Kidney (tissue), 14 donors: ENCODE measurements around the gene SYDE2. TPM values are rescaled to one million over a fixed set of nuclear protein-coding genes. Genes with fewer than 3 reads are reported as not detected.

Experiments used
- DNase-seq, 5 donors: peaks; one replicate each; pipeline ENCODE4 v3.0.0-alpha.2; 2013 to 2020
- FAIRE-seq: peaks from 2 replicates; lab custom pipeline; 2012; peaks lifted over from hg19 to GRCh38; lab: Jason Lieb, UNC
- H3K27ac ChIP-seq, 2 donors: one replicate each; pipeline ENCODE4 v1.7.0; 2013; ENCODE audit warnings: low read depth in 2 of 2, low read length in 2 of 2, inconsistent platforms in 1 of 2
- H3K27me3 ChIP-seq: one replicate; pipeline ENCODE4 v1.7.1; 2013; ENCODE audit warnings: low read length, inconsistent platforms; ENCODE audit not compliant: control insufficient read depth, insufficient read depth
- H3K36me3 ChIP-seq, 3 donors: one replicate each; pipeline versions ENCODE4 v1.7.0 to v1.7.1; 2013; ENCODE audit warnings: low read length in 3 of 3, control low read depth in 1 of 3, inconsistent platforms in 1 of 3; ENCODE audit not compliant: insufficient read depth in 3 of 3, control insufficient read depth in 2 of 3
- H3K4me1 ChIP-seq, 3 donors: one replicate each; pipeline versions ENCODE4 v1.7.0 to v1.7.1; 2013; ENCODE audit warnings: low read length in 3 of 3, inconsistent platforms in 1 of 3, low read depth in 1 of 3; ENCODE audit not compliant: control insufficient read depth in 2 of 3, insufficient read depth in 2 of 3
- H3K4me3 ChIP-seq, 3 donors: one replicate each; pipeline versions ENCODE4 v1.7.0 to v1.8.1; 2013; ENCODE audit warnings: low read length in 3 of 3, control low read depth in 1 of 3, inconsistent platforms in 1 of 3
- H3K9ac ChIP-seq, 3 donors: one replicate each; pipeline versions ENCODE4 v1.7.0 to v1.7.1; 2013; ENCODE audit warnings: low read length in 3 of 3, control low read depth in 1 of 3, inconsistent platforms in 1 of 3
- H3K9me3 ChIP-seq, 3 donors: one replicate each; pipeline versions ENCODE4 v1.7.0 to v1.7.1; 2013; ENCODE audit warnings: low read length in 3 of 3, control low read depth in 1 of 3, inconsistent platforms in 1 of 3; ENCODE audit not compliant: control insufficient read depth in 2 of 3, insufficient read depth in 1 of 3
- intact Hi-C: fragments of 100-400 bp; cut with DNase I; formaldehyde crosslinking; loops from one replicate; pipeline ENCODE4 v1.11.1; 2022
- polyA plus RNA-seq: library from polyadenylated mRNA; stranded (reverse); fragments of 350-450 nt; fragmentation: Illumina TruSeq; extraction: RNeasy Lipid Tissue Mini Kit (QIAGEN cat#74804); gene quantifications from one replicate; pipeline ENCODE4 v1.2.3, GENCODE V29; 2014; ENCODE audit warnings: low read depth, low replicate concordance; ENCODE audit not compliant: insufficient read depth
- total RNA-seq: library from RNA; stranded (reverse); fragmentation: NEBNext Ultra II Directional; extraction: Animal tissue kit (Norgen Biotek cat#: 25700); gene quantifications from one replicate; pipeline ENCODE4 v1.2.1, GENCODE V29; 2021
- TF ChIP-seq, protein P1 (sequence below): IDR thresholded peaks from 3 replicates; pipeline ENCODE4 v1.5.1; 2012; ENCODE audit warnings: mild to moderate bottlenecking, moderate library complexity, borderline replicate concordance; ENCODE audit not compliant: insufficient read depth; ENCODE audit errors: extremely low read depth
- donor health status: control.
- donor health status: control.
- donor health status: control.
- donor health status: control.
- donor health status: control.
- donor health status: DM: yes; HTN: yes; CAD: no.
- donor health status: Normal renal cell carcinoma (clear cell type).

The SYDE2 gene
- total and polyA plus RNA-seq, 2 donors from 2014 or later = 1.3 to 7.0 TPM

DNA sequence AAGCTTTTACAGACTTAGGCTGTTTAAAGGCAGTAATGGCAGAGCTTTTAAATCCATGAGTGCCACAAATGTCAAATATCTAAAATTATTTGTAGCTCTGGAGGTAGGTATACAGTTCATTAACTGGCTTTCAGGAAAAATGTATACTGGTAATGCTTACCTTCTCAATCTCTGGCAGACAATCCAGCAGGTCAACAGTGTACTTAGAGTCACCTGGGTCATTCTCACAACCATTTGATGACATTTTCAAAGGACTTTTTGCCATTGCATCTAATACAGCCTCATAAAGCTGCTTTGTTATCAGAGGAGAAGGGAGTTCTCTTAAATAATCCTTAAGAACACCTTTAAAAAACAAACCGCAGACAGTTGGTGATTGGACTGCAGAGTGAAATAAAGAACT is 31.9 kb downstream of the SYDE2 start:
- TF ChIP-seq, protein P1, sequence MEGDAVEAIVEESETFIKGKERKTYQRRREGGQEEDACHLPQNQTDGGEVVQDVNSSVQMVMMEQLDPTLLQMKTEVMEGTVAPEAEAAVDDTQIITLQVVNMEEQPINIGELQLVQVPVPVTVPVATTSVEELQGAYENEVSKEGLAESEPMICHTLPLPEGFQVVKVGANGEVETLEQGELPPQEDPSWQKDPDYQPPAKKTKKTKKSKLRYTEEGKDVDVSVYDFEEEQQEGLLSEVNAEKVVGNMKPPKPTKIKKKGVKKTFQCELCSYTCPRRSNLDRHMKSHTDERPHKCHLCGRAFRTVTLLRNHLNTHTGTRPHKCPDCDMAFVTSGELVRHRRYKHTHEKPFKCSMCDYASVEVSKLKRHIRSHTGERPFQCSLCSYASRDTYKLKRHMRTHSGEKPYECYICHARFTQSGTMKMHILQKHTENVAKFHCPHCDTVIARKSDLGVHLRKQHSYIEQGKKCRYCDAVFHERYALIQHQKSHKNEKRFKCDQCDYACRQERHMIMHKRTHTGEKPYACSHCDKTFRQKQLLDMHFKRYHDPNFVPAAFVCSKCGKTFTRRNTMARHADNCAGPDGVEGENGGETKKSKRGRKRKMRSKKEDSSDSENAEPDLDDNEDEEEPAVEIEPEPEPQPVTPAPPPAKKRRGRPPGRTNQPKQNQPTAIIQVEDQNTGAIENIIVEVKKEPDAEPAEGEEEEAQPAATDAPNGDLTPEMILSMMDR = no peak
- FAIRE-seq (no peak), DNase-seq (no peak)
- Histone ChIP-seq H3K36me3 (peaks cover 0 to 3% (median 0%) of the 10 kb centered on the region in 3 donors), H3K4me1 (no peaks in the 10 kb centered on the region), H3K9me3 (no peaks in the 10 kb centered on the region), H3K9ac (no peak overlapping the region), H3K27ac (no peak overlapping the region), H3K4me3 (no peak overlapping the region), H3K27me3 (no peaks in the 10 kb centered on the region)
- intact Hi-C loops = no loop called here

DNA sequence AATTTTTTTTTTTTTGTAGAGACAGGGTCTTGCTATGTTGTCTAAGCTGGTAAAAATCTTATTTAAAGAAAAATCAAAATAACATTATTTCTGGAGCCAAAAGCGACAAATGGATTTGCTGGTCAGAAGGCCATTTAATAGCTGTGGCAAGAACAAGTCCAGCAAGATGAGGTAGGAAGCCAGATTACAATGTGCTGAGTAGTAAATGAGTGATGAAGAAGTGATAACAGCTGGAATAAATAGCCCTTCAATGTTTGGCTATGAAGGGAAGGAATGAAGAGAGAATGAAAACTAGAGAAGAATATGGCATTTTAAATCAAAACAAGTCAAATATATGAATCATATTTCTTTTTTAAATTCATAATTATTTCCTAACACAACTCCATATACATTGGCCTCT is 34.5 kb downstream of the SYDE2 start:
- H3K36me3 ChIP-seq = peaks cover 0 to 3% (median 0%) of the 10 kb centered on the region in 3 donors
- TF ChIP-seq, protein P1 = no peak
- H3K27me3 ChIP-seq = no peaks in the 10 kb centered on the region
- no peak overlapping the region for H3K9ac ChIP-seq
- no peak for DNase-seq
- H3K4me1 ChIP-seq = no peaks in the 10 kb centered on the region
- H3K4me3 ChIP-seq = no peak overlapping the region
- intact Hi-C loops = no loop called here
- FAIRE-seq = no peak
- no peak overlapping the region for H3K27ac ChIP-seq
- no peaks in the 10 kb centered on the region for H3K9me3 ChIP-seq

GRCh38 chr1:85158910-85159309 is 41.9 kb downstream of the SYDE2 start:
- H3K27me3 ChIP-seq = no peaks in the 10 kb centered on the region
- no peaks in the 10 kb centered on the region for H3K9me3 ChIP-seq
- H3K27ac ChIP-seq = no peak overlapping the region
- no peak overlapping the region for H3K4me3 ChIP-seq
- FAIRE-seq (no peak), DNase-seq (no peak)
- no peak overlapping the region for H3K9ac ChIP-seq
- H3K36me3 ChIP-seq = no peaks in the 10 kb centered on the region
- TF ChIP-seq, protein P1 = no peak
- intact Hi-C loops = no loop called here
- no peaks in the 10 kb centered on the region for H3K4me1 ChIP-seq

DNA sequence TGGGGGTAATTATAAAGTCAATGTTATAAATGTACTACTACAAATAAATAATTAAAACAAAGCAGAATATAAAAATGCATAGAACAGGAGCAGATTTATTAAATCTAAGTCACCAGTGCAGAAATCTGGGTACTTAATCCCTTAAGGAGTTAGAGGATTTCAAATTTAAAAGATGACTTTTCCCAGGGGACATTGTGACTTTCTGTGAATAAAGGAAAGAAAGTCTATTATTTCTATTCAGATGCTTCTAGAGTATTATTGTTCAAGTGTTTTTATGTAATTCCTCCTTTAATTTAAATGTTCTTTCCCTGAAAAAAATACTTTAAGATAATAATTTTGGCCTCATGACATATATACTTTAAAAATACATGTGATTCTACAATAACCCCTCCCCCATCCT is 43.4 kb downstream of the SYDE2 start:
- DNase-seq = no peak
- intact Hi-C loops = no loop called here

More for the DNA sequence above, 43.4 kb downstream of the SYDE2 start:
- H3K4me1 ChIP-seq = no peaks in the 10 kb centered on the region
- H3K9me3 ChIP-seq = no peaks in the 10 kb centered on the region
- no peak overlapping the region for H3K4me3 ChIP-seq
- H3K27me3 ChIP-seq = no peaks in the 10 kb centered on the region
- H3K9ac ChIP-seq = no peak overlapping the region
- FAIRE-seq = no peak
- TF ChIP-seq, protein P1 = no peak
- H3K27ac ChIP-seq = no peak overlapping the region
- no peaks in the 10 kb centered on the region for H3K36me3 ChIP-seq
